ENCODE measurements around the gene CCDC117. TPM values are rescaled to one million over a fixed set of nuclear protein-coding genes. Genes with fewer than 3 reads are reported as not detected.

CCDC117 gene, protein sequence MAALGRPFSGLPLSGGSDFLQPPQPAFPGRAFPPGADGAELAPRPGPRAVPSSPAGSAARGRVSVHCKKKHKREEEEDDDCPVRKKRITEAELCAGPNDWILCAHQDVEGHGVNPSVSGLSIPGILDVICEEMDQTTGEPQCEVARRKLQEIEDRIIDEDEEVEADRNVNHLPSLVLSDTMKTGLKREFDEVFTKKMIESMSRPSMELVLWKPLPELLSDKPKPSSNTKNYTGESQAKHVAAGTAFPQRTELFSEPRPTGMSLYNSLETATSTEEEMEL
- total RNA-seq, result 8.4 and 9.2 TPM in 2 replicates

DNA sequence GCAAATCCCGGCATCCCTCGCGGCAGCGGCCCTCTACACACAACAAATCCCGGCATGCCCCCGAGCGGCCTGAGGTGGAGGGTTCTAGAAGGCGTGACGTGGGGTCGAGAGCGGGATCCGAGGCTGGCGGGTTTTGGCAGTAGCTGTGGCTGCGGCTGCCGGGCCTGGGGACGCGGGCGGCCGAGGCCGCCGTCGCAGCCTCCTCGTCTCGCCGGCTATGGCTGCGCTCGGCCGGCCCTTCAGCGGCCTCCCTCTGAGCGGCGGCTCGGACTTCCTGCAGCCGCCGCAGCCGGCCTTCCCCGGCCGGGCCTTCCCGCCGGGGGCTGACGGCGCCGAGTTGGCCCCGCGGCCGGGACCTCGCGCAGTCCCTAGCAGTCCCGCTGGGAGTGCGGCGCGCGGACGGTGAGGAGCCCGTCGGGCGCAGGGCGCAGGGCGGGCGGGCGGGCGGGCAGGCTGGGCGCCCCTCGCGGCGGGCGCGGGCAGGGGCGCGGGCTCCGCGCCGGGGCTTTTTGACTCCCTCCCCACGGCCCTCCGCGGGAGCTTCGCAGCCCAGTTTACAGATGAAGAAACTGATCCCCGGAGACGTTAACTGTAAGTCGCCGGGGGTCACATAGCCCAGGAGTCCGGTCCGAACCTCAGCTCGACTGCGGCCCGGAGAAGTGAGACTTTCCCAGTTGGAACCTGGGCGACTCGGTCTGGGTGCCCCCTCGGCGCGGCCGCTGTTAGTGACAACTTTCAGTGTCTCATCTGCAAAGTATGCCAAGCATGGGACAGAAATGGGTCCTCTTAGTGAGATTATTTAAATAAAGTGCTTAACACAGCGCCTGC is at the start of gene CCDC117:
Gene CCDC117 (plus strand): TSS at position 63 of the 828 bp plus-strand sequence. CDS start 155 bp downstream, at position 218.
- Histone ChIP-seq H3K36me3 (ENCODE audit: control insufficient read depth, insufficient read depth, low read length) (peaks cover 2% of the 10 kb centered on the region), H3K4me3 (ENCODE audit: low read depth, low read length) (peak within 1 kb of the TSS; percentile 82), H3K27me3 (ENCODE audit: control insufficient read depth, insufficient read depth, low read length) (no peaks in the 10 kb centered on the region)
- DNase-seq (ENCODE audit: low read depth), result peak; percentile 88
- TF ChIP-seq, protein P1, sequence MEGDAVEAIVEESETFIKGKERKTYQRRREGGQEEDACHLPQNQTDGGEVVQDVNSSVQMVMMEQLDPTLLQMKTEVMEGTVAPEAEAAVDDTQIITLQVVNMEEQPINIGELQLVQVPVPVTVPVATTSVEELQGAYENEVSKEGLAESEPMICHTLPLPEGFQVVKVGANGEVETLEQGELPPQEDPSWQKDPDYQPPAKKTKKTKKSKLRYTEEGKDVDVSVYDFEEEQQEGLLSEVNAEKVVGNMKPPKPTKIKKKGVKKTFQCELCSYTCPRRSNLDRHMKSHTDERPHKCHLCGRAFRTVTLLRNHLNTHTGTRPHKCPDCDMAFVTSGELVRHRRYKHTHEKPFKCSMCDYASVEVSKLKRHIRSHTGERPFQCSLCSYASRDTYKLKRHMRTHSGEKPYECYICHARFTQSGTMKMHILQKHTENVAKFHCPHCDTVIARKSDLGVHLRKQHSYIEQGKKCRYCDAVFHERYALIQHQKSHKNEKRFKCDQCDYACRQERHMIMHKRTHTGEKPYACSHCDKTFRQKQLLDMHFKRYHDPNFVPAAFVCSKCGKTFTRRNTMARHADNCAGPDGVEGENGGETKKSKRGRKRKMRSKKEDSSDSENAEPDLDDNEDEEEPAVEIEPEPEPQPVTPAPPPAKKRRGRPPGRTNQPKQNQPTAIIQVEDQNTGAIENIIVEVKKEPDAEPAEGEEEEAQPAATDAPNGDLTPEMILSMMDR (IDR thresholded peaks at IDR 0.05; ENCODE audit: insufficient read depth, low read length, severe bottlenecking), result peak; percentile 36
- FAIRE-seq, result no peak

DNA sequence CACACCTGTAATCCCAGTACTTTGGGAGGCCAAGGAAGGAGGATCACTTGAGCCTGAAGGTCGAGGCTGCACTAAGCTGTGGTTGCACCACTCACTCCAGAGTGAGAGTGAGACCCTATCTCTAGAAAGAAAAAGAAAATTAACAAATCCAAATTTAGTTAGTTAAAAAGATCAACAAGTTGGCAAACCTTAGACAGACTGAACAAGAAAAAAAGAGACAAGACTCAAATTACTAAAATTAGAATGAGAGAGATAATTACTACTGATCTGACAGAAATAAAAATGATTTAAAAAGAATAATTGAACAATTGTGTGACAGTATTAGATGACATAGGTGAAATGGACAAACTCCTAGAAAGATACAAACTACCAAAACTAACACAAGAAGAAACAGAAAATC is 44.5 kb upstream of the CCDC117 start:
- TF ChIP-seq, protein P1 (IDR thresholded peaks at IDR 0.05; ENCODE audit: insufficient read depth, low read length, severe bottlenecking), result no peak
- FAIRE-seq, result no peak
- H3K27me3 ChIP-seq (ENCODE audit: control insufficient read depth, insufficient read depth, low read length), result no peaks in the 10 kb centered on the region
- peaks cover 4% of the 10 kb centered on the region for H3K36me3 ChIP-seq (ENCODE audit: control insufficient read depth, insufficient read depth, low read length)
- no peak for DNase-seq (ENCODE audit: low read depth)
- no peak overlapping the region for H3K4me3 ChIP-seq (ENCODE audit: low read depth, low read length)

DNA sequence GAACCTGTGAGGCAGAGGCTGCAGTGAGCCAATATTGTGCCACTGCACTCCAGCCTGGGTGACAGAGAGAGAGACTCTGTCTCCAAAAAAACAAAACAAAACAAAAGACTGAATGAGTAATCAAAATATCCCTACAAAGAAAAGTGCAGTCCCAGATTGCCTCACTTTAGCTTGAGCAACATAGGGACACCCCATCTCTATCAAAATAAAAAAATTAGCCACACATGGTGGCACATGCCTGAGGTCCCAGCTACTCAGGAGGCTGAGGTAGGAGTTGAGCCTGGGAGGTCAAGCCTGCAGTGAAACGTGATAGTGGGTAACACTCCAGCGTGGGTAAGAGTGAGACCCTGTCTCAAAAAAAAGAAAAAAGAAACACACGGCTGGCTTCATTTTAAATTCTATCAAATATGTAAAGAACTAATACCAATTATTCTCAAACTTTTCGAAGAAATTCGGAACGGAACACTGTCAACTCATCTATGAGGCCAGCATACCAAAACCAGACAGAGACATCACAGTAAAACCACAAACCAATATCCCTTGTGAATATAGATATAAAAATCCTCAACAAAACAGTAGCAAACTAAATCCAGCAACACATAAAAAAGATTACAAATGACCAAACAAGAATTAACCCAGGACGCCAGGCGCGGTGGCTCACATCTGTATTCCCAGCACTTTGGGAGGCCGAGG is 43.7 kb upstream of the CCDC117 start:
- no peak for DNase-seq (ENCODE audit: low read depth)
- Histone ChIP-seq H3K4me3 (ENCODE audit: low read depth, low read length) (no peak overlapping the region), H3K27me3 (ENCODE audit: control insufficient read depth, insufficient read depth, low read length) (no peaks in the 10 kb centered on the region), H3K36me3 (ENCODE audit: control insufficient read depth, insufficient read depth, low read length) (peaks cover 4% of the 10 kb centered on the region)
- TF ChIP-seq, protein P1 (IDR thresholded peaks at IDR 0.05; ENCODE audit: insufficient read depth, low read length, severe bottlenecking), result no peak
- FAIRE-seq, result no peak

DNA sequence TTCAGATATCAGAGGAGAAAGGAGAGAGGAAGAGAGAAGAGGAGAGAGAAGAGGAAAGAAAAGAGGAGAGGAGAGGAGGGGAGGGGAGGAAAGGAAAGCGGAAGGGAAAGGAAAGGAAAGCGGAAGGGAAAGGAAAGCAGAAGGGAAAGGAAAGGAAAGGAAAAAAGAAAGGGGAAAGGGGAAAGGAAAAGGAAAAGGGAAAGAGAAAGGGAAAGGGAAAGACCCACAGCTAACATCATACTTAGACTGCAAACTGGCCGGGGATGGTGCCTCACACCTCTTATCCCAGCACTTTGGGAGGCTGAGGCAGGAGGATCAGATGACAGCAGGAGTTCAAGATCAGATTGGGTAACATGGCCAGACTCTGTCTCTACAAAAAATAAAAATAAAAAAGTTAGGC is 42.3 kb upstream of the CCDC117 start:
- no peak for DNase-seq (ENCODE audit: low read depth)
- H3K36me3 ChIP-seq (ENCODE audit: control insufficient read depth, insufficient read depth, low read length), result peaks cover 4% of the 10 kb centered on the region
- TF ChIP-seq, protein P1 (IDR thresholded peaks at IDR 0.05; ENCODE audit: insufficient read depth, low read length, severe bottlenecking), result no peak
- H3K27me3 ChIP-seq (ENCODE audit: control insufficient read depth, insufficient read depth, low read length), result no peaks in the 10 kb centered on the region
- H3K4me3 ChIP-seq (ENCODE audit: low read depth, low read length), result no peak overlapping the region
- no peak for FAIRE-seq

DNA sequence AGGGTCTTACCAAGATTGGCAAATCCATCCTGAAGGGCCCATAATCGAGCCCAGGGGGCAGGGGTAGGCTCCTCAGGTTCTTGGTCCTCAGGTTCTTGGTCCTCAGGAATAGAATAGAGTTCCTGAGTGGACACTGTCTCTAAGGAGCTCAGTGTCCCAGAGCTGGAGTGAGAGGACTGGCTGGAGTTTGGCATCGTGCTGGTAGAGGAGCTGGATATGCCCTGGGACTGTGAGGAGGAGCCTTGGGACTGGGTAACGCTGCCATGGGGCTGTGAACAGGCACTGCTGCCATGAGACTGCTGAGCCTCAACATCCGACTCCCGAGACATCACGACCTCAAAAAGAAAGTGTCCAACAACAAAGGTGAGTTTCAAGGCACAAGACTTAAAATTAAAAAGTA is 38.1 kb upstream of the CCDC117 start:
- Histone ChIP-seq H3K36me3 (ENCODE audit: control insufficient read depth, insufficient read depth, low read length) (no peaks in the 10 kb centered on the region), H3K4me3 (ENCODE audit: low read depth, low read length) (no peak overlapping the region), H3K27me3 (ENCODE audit: control insufficient read depth, insufficient read depth, low read length) (no peaks in the 10 kb centered on the region)
- DNase-seq (ENCODE audit: low read depth), result no peak
- FAIRE-seq, result no peak
- TF ChIP-seq, protein P1 (IDR thresholded peaks at IDR 0.05; ENCODE audit: insufficient read depth, low read length, severe bottlenecking), result no peak
